GM19324 (cell line): ENCODE data around the gene KCNJ6.
"Not testable (repeated sequence)": the region's sequence is repeated elsewhere in the genome, so short reads cannot be mapped to it uniquely, and the experiment has no call there.

Experiments used
- ATAC-seq: cut with Tn5 transposase; IDR thresholded peaks from one replicate; pipeline ENCODE4 v1.9.1; 2021; ENCODE audit warnings: mild to moderate bottlenecking, moderate library complexity; ENCODE audit not compliant: unreplicated experiment, low FRiP score

KCNJ6 gene

DNA sequence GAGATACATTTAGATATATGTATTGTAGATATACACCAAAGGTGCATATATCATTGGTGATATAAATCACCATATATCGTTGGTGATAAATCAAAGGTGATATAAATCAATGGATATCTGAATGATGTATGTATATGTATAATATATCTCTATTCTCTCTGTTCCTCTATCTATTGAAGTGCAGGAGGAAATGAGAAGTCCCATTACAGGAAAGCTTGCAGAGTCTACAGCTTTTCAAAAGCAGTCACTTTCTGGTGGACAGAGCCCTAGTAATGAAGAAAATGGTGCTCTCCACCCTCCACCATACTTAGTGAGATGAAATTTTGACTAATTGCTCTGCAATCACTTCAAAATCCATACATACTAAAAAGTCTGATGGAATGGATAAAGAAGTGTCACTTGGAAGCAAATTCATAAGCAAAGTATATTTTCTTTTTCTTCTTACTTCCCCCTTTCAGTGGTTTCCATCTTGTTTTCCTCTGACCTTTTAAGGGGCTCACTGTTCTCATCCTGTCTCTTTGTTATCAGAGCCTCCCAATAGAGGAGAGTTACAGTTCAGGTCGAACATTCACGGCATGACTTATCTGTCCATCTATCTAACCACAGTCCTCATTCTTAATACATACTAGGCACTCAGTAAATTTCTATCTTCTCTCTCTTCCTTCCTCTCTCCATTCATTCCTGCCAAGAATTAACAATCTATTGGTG, 227.2 kb downstream of the KCNJ6 start:
- no peak for ATAC-seq

DNA sequence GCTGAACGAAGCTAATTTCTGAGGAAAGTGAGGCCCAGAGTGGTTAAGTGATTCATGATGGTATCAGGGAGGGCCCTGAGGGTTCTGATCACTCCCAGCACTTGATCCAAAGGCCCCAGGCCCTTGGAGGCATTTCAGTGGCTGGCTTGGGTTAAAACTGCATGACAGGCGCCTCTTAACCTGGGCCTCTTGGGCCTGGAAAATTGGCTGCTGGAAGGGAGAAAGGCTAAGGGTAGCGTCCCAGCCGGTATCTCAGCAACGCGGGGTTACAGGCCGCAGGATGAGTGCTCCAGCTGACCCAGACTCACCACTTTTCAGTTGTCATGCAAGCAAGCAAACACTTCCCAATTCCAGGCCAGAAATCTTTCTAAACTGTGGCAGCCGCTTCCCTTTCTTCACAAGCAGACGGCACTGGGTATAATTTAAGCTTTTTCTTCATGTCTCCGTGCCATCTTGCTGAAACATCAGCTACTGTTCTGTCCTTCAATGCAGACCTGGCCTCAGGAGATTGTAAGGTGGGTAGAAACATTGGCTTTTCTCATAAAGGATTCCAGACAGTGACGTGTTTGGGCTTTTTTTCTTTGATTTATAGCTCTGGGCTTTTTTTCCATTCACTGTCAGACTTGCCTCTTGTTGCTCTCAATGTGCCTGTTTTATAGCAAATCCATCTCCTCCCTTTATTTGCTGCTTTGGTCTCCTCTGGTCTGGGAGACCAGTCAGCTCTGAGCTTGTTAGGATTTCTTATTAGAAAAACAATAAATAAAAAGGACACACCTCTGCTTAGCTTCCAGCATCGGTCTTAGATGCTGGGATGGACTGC, 229.1 kb downstream of the KCNJ6 start:
- no peak for ATAC-seq

GRCh38 chr21:37684547-37684946, 231.7 kb downstream of the KCNJ6 start:
- ATAC-seq: no peak

DNA sequence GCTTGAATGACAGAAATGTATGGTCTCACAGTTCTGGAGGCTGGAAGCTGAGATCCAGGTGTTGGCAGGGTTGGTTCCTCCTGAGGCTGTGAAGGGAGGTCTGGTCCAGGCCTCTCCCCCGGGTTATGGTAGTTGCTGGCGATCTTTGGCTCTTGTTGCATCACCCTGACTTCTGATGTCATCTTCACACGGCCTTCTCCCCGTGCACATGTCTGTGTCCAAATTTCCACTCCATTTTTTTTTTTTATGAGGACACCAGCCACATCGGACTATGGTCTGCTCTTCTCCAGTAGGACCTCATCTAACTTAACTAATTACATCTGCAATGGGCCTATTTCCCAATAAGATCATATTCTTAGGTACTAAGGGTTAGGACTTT, 232.2 kb downstream of the KCNJ6 start:
- no peak for ATAC-seq

DNA sequence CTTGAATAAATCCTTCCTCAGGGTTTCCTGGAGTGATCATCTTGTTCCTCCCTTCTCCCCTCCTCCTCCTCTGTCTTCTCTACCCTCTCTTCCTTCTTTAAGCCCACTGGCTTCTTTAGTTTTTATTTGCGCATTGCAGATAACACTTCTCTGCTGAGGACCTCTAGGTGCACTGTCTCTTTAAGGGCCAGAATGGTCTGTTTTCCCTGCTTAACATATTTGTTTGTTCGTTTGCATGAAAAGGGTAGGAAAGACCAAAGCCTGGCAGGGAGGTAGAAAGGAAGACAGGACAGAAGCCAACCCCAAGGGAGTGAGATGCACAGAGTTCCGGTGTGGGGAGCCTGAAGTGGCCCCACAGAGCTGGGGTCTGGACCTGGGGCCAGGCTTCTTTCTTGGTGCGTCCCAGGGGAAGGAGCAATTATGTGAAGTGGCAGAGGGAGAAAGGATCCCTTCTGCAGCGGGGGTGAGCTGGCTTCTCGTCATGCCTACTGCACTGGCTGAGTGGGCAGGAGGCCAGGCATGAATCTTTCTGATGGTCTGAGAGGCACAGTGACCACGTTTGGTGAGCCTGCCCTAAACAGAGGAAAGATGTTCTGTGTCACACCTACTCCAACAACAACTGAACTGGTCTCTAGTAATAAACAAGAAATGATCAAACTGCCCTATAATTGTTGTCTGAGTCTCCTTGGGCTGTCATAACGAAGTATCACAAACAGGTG, 232.7 kb downstream of the KCNJ6 start:
- no peak for ATAC-seq

DNA sequence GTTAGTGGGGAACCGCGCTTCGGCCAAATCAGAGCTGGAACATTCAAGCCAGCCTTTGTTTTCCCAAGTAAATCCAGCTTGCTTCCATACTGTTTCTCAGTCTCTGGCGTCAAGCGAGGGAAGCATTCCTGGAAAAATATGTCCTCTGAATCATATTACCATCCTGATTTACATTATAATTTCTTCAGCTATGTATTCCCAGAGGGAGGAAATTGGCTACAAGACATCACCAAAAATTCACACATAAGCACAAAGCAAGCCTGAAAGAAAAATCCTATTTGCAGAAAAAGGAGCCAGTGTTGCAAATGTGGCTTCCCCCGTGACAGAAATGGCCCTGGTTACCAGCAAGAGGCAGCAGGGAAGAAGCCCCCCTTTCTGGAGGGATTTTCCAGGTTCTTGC, 233.3 kb downstream of the KCNJ6 start:
- ATAC-seq: no peak

DNA sequence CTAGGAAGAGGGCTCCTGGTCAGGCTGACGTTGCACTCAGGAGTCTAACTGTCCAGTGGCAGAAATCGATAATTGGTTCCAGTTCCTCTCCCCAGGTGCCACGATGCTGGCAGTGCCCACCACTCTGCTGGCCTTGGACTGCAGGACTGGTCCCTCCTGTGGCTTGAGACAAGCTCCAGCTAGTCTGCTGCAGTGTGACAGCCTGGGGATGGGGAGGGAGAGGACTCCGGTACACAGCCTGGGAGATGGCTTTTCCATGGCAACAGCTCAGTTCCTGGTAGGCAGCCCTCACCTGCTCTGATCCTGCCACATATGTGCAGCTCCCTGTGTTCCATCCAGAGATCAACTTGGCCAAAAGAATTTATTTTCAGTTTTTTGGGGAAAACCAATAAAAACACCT, 239.3 kb downstream of the KCNJ6 start:
- no peak for ATAC-seq

DNA sequence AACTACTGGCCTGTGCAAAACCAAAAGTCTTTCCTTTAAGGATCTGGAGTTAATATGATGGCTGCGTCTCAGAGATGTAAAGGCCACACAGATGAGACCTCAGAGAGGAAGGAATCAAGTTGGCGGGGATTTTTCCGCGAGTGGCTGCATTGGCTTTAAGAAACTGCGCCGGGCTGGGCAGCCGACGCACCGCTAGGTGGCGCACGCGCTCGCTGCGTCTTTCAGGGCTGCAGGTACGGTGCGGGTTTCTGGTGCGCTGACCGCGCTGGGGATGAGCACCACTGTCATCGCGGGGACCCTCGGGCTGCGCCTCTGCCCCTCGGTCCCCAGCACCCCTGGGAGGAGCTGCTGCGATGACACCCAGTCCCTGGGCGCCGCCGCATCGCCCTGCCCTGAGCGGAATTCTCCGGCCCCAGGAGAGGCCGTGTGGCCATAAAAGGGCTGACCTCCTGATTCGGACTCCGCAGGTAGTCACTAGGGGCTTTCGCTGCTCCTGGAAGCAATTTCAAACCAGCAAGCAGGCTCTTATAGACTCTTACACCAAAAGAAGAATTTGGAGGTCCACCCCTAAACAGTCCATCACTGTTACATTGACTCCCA, 241.0 kb downstream of the KCNJ6 start:
- ATAC-seq: no peak

DNA sequence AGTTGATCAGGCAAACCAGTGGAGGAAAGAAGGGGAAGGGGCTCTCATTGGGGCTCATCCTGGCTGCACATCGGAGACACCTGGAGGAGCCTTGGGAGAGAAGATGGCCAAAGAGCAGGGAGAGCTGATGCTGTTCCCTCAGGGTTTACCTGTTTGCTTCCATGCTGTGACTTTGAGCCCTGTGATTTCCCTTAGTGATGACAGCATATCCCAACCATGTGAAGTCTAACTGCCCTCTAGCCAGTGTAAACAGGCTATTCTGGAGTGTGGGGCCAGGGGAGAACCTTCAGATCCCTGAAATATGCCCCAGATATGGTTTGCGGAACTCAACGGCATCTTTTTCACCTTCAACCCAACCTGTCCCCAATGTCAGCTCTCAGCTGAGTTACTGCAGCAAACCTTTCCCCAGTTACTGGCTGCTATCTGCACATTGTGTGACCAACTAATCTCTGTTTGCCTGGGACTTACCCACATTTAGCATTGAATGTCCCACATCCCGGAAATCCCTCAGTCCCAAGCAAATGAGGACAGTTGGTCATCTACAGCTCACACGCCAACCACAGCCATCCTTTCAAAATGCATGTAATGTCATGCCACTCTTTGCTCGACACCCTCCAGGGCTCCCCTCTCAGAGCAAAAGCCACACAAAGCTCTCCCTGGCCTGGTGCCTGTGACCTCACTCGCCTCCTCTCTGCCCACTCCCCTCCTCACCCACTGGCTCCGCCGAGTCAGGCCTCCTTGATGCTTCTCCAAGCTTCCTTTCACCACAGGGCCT, 242.3 kb downstream of the KCNJ6 start:
- ATAC-seq: no peak

DNA sequence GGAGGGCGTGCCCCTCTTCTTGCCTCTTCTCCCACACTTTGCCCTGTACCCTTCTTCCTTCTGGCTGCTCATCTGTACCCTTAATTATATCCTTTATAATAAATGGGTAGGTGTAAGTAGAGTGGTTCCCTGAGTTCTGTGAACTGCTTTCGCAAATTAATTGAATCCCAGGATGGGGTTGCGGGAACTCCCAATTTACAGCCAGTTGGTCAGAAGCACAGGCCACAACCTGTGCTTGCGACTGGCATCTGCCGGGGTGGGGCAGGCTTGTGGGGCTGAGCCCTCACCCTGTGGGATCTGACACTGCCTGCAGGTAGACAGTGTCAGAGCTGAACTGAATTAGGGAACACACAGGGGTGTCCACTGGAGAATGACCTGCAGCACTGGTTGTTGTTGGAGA, 244.9 kb downstream of the KCNJ6 start:
- no peak for ATAC-seq

- no peak for ATAC-seq
These were observed 245.4 kb downstream of the KCNJ6 start for GRCh38 chr21:37670883-37671282.

DNA sequence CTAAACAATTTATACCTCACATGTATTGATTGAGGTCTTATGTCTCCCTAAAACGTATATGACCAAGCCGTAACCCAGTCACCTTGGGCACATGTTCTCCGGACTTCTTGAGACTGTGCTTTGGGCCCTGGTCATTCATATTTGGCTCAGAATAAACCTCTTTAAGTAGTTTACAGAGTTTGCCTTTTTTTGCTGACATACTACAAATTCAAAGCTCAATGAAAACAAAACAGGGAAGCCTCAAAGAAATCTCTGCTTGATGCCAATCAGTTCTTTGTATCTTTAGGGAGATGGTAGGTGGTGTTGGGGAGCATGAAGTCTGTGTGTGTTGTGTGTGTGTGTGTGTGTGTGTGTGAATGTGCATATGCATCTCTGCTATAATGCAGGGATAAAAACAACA, 247.0 kb downstream of the KCNJ6 start:
- ATAC-seq: no peak

GRCh38 chr21:37668462-37669239, 247.6 kb downstream of the KCNJ6 start:
- no peak for ATAC-seq

GRCh38 chr21:37667380-37667779, 248.9 kb downstream of the KCNJ6 start:
- no peak for ATAC-seq

- ATAC-seq: no peak
These were observed 250.8 kb downstream of the KCNJ6 start for GRCh38 chr21:37665230-37666024.

- not testable (repeated sequence) for ATAC-seq
These were observed 254.0 kb downstream of the KCNJ6 start for GRCh38 chr21:37662227-37662626.

GRCh38 chr21:37660709-37661108, 255.5 kb downstream of the KCNJ6 start:
- ATAC-seq: no peak

DNA sequence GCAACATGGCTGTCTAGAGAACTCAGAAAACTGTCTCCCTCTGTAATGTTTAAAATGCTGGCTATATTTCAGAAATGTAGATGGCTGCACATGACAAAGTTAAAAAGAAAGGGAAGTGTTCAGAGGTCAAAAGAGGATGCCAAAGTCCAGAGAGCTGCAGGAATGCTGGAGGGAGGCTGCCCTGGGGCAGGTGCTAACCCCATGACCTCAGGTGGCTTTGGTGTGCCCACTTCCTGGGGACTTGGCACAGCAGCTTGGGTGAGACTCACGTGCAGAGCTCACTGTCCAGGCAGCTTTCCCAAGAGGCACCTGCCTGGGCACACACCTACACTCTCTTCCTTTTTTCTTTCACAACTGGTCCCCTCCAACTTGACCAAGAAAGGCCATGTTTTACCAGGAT, 256.4 kb downstream of the KCNJ6 start:
- no peak for ATAC-seq
